GM18873 (cell line): ENCODE results near the gene CNGA2.
"Not testable (repeated sequence)": the region's sequence is repeated elsewhere in the genome, so short reads cannot be mapped to it uniquely, and the experiment has no call there.

Experiments
- ATAC-seq: cut with Tn5 transposase; IDR thresholded peaks from one replicate; pipeline ENCODE4 v1.9.1; 2021; ENCODE audit warnings: mild to moderate bottlenecking, moderate library complexity, moderate number of reproducible peaks; ENCODE audit not compliant: unreplicated experiment, low FRiP score

Gene CNGA2

DNA sequence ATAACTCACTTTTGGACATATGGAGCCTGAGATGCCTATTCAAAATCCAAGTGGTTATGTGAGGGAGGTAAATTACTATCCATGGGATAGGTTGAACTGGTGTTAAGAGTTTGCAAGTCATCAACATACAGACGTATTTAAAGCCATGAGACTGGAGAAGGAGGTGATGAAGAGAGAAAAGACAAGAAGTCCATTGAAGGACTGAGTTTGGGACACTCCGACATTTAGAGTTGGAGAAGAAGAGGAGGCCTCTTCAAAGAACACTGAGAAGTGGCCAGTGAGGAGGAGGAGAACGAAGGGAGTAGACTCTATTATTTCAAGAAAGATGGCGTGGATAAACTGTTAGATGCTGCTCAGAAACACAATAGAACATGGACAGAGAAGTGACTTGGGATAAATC is at the start of gene CNGA2:
Gene CNGA2 (plus strand): TSS at position 301 of the 400 bp plus-strand sequence. CDS start 3,738 bp downstream, outside the sequence.
- ATAC-seq, result no peak

GRCh38 chrX:151687635-151688034 is 46.9 kb upstream of the CNGA2 start:
- ATAC-seq, result no peak

- ATAC-seq, result no peak
These were observed 45.9 kb upstream of the CNGA2 start for GRCh38 chrX:151688695-151689094.

- no peak for ATAC-seq
These were observed 41.7 kb upstream of the CNGA2 start for GRCh38 chrX:151692825-151693224.

DNA sequence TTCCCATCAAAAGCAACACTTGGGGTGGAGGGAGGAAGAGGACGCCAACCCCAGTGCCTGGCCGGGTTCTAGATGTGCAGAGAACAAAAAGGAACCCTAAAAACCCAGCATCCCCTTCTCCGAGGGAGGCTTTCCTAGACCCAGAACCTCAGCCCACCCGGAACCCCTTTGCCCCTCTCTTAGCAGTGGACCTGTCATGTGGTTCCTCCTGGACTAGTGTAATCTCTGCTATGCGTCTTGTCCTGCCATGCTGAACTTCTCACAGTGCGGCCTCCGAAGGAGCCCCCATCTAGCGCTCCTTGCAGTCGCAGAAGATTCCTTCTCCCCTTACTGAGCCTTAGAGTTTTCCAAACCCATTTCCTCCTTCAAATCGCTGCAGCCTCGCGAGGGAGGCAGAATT is 40.4 kb upstream of the CNGA2 start:
- no peak for ATAC-seq

- no peak for ATAC-seq
These were observed 39.6 kb upstream of the CNGA2 start, which contains the start of gene PRRG3 for GRCh38 chrX:151694661-151695582. Gene PRRG3, plus strand, starts transcription at chrX:151695458. Its CDS starts 3,357 bp downstream, at chrX:151698815.

DNA sequence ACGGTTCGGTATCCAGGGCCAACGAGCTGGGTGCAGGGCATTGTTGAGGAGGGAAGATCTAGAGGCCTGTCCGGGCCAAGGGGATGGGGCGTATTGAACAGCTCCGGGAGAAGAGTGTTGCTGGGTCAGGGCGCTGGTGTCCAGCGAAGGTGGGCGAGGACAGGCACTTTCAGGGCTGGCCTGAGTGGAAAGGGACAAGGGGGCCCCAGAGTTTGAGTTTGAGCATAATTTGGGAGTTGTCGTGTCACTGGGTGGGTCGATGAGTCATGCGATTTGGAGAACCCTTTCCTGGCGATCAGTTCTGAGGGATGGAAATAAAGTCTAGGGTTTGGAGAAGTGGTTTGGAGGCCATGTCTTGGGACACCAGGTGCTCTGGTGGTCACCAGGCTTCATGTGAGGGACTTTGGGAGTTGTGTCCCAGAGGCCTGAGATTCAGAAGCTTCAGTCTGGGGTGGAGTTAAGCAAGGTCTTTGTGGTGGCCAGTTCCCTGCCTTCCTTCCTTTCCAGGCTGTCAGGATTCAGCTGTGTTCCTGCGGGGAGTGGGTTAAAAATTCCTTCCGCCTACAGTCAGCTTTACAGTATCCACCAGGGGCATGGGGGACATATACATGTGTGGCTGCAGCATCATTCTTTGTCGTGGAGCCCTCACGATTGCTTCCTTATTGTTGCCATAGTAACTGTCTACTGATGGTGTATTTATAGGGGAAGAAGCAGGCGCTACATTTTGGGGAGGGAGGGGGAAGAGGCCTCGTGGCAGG is 38.8 kb upstream of the CNGA2 start:
- no peak for ATAC-seq

DNA sequence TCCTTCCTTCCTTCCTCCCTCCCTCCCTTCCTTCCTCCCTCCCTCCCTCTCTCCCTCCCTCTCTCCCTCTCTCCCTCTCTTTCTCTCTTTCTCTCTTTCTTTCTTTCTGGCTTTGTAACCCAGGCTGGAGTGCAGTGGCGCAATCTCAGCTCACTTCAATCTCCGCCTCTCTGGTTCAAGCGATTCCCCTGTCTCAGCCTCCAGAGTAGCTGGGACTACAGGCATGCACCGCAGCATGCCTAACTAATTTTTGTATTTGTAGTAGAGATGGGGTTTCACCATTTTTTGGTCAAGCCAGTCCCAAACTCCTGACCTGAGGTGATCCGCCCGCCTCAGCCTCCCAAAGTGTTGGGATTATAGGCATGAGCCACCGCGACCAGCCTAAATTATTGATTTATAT is 37.5 kb upstream of the CNGA2 start:
- not testable (repeated sequence) for ATAC-seq

GRCh38 chrX:151697522-151697921 is 37.0 kb upstream of the CNGA2 start:
- no peak for ATAC-seq

DNA sequence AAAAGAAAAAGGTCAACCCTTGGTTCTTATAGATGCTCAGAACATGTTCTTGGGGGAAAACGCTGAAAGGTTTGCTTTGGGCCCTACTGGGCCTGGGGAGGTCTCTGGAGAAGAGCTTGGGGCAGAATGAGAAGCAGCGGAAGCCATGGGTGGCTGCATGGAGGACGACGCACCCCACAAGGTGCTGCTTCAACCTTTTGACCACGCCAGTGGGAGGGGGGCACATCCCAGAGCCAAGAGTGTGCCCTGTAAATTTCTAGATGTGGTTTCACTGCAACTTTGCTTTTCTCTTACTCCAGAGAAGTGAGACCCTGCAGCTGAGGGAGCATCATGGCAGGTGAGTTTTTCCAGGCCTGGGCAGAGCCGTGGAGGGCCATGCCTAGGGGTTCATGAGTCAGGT is 36.1 kb upstream of the CNGA2 start:
- no peak for ATAC-seq

- ATAC-seq, result no peak
These were observed 34.8 kb upstream of the CNGA2 start for GRCh38 chrX:151699746-151700145.

DNA sequence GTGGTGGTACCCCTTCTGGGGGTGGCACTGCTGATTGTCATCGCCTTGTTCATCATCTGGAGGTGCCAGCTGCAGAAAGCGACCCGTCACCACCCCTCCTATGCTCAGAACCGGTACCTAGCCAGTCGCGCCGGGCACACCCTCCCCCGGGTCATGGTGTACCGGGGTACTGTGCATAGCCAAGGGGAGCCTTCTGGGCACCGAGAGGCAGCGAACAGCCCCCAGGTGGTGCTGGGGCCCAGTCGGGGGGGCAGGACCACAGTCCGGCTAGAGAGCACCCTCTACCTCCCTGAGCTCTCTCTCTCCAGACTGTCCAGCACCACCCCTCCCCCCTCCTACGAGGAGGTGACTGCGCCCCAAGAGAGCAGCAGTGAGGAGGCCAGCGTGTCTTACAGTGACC is 34.0 kb upstream of the CNGA2 start:
- no peak for ATAC-seq

GRCh38 chrX:151701071-151701470 is 33.5 kb upstream of the CNGA2 start:
- no peak for ATAC-seq

GRCh38 chrX:151701531-151701930 is 33.0 kb upstream of the CNGA2 start:
- no peak for ATAC-seq

DNA sequence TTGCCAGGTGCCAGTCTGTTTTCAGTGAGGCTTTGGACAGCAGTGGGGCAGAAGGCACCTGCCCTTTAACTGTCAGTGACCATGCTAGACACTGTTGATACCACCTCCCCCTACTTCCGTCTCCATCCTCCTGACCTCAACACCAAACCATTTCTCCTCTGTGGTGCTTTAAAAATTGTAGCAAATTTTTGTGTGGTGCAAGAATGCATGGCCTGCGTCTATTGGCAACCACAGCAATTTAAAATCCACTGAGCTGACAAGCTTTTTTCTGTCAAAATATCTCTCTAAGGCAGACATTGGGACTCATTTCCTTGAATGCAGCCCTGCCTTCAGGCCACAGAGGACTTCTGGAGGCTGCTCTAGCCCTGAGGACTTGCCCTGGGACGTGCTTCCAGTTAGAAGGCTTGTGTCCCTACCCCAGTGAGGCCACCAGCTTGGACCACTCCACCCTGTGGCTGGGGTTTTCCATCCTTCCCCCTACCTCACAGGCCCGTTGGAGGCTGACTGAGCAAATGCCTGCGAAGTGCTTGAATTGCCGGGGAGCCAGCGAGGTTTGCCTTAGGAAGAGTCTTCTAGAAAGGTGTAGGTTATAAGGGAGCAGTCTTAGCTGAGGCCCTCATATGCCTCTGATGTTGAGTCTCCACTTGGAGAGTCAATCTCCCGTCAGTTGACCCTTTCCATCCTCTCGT is 32.4 kb upstream of the CNGA2 start:
- ATAC-seq, result no peak

- ATAC-seq, result no peak
These were observed 31.7 kb upstream of the CNGA2 start for GRCh38 chrX:151702741-151703340.

GRCh38 chrX:151703487-151703886 is 31.1 kb upstream of the CNGA2 start:
- no peak for ATAC-seq

DNA sequence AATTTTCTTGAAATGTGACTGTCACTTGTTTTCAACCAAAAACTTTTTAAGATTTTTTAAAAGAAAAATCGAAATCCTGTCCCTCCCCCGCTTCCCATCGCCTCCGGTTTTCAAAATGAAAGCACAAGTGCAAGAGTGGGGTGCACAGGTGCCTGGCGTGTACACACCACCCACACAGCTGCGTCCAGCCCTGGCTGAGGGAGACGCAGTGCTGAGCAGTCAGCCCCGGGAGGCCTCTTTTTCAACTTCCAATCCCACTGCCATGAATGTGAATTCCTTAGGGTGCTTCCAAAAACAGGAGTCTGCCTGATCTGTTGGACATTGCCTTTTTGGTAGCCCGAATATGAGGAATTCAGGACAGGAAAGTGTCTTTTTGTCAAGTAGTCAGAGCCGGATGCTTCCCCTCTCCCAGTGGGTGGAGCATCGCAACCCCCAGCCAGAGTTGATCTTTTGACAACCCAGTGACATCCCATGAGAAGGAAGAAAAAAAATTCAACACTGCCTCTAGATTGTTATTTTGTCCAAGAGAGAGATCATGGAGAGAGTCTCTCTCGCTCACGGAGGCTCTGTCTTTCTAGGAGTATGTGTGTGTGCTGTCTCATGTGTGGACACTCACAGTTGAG is 30.4 kb upstream of the CNGA2 start:
- no peak for ATAC-seq

DNA sequence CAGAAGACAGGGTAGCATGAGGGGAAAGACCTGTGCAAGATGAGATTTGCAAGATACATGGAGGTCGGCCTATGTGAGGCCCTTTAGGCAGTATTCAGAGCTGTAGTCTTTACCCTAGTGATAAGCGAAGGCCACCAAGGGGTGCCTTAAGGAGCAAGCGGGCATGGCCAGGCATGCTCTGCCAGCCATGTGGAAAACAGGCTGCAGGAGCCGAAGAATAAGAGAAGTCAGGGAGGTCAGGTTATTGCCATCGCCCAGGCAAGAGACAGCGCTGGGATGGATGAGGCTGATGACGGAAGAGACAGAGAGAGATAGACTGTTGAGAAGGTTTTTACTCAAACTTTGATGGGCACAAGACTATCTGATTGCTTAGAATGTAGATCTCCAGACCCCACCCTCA is 25.7 kb upstream of the CNGA2 start:
- ATAC-seq, result no peak

DNA sequence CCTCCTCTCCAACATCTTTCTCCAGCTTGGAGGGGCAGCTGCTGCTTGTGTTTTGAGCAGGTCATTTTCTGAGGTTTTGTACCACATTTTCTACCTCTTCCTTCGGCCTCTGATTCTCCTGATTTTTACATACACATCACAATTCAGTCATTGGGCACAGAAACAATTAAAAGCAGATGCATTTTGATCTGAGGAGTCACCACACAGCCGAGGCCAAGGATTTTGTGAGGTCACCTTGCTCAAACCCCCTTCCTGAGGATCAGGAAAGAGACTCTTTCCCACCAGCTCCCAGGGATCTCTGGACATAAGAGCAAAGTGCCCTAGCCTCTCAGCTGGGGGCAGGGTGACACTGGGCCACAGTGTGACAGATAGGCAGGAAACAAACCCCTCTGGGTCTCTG is 24.1 kb upstream of the CNGA2 start:
- no peak for ATAC-seq
